ENCODE measurements around the gene PLCB4. TPM values are rescaled to one million over a fixed set of nuclear protein-coding genes. Genes with fewer than 3 reads are reported as not detected.

PLCB4 gene
- total and polyA plus RNA-seq, 2 experiments from 2014 or later = 6.5 to 16.1 TPM

GRCh38 chr20:9163251-9163650 is 94.4 kb downstream of the PLCB4 start:
- Histone ChIP-seq H3K4me3 (no peak overlapping the region), H4K20me1 (replicated peaks; ENCODE audit: insufficient read depth) (no peaks in the 10 kb centered on the region), H3F3A (replicated peaks; ENCODE audit: low read depth) (no peaks in the 10 kb centered on the region), H3K27ac (ENCODE audit: low read depth) (no peak overlapping the region; the same call in 1 of the 2 replicates), H3K4me1 (ENCODE audit: insufficient read depth) (peaks cover 13% of the 10 kb centered on the region; the same call in 1 of the 2 replicates), H3K27me3 (ENCODE audit: insufficient read depth) (no peaks in the 10 kb centered on the region), H2AFZ (no peak overlapping the region), H3K79me2 (replicated peaks; ENCODE audit: insufficient read depth) (no peaks in the 10 kb centered on the region; the same call in 1 of the 2 replicates), H3K36me3 (ENCODE audit: insufficient read depth) (no peaks in the 10 kb centered on the region), H3K4me2 (no peak overlapping the region), H3K9me2 (ENCODE audit: insufficient read depth) (no peaks in the 10 kb centered on the region)
- ATAC-seq = no peak
- Mint-ChIP-seq H3K27ac (peak overlapping the region; percentile 89), H3K36me3 (ENCODE audit: low read depth) (no peaks in the 10 kb centered on the region), H3K27me3 (ENCODE audit: insufficient read depth, low read depth, poor library complexity) (peaks cover 3% of the 10 kb centered on the region), H3K4me3 (no peak overlapping the region), H3K4me1 (peaks cover 21% of the 10 kb centered on the region), H3K9me3 (no peaks in the 10 kb centered on the region)
- no peak for DNase-seq (ENCODE audit: low spot score)
- TF ChIP-seq, protein P1, sequence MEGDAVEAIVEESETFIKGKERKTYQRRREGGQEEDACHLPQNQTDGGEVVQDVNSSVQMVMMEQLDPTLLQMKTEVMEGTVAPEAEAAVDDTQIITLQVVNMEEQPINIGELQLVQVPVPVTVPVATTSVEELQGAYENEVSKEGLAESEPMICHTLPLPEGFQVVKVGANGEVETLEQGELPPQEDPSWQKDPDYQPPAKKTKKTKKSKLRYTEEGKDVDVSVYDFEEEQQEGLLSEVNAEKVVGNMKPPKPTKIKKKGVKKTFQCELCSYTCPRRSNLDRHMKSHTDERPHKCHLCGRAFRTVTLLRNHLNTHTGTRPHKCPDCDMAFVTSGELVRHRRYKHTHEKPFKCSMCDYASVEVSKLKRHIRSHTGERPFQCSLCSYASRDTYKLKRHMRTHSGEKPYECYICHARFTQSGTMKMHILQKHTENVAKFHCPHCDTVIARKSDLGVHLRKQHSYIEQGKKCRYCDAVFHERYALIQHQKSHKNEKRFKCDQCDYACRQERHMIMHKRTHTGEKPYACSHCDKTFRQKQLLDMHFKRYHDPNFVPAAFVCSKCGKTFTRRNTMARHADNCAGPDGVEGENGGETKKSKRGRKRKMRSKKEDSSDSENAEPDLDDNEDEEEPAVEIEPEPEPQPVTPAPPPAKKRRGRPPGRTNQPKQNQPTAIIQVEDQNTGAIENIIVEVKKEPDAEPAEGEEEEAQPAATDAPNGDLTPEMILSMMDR (conservative IDR thresholded peaks at IDR 0.05; ENCODE audit: low read depth in 2 of 2) = no peak
- no peak for TF ChIP-seq ZNF331 (CRISPR knock-in tag; IDR thresholded peaks at IDR 0.05; ENCODE audit: low read depth)
- TF ChIP-seq POLR2AphosphoS5 (IDR thresholded peaks at IDR 0.05; ENCODE audit: low read depth) = no peak
- TF ChIP-seq JUNB (IDR thresholded peaks at IDR 0.05; ENCODE audit: unreplicated experiment) = no peak
- no peak for TF ChIP-seq EZH2 (IDR thresholded peaks at IDR 0.05; ENCODE audit: low read depth, unreplicated experiment)
- no peak for TF ChIP-seq ZNF114 (CRISPR knock-in tag; IDR thresholded peaks at IDR 0.05)
- TF ChIP-seq STAT1 (IDR thresholded peaks at IDR 0.05; ENCODE audit: unreplicated experiment) = no peak
- TF ChIP-seq, protein P2, sequence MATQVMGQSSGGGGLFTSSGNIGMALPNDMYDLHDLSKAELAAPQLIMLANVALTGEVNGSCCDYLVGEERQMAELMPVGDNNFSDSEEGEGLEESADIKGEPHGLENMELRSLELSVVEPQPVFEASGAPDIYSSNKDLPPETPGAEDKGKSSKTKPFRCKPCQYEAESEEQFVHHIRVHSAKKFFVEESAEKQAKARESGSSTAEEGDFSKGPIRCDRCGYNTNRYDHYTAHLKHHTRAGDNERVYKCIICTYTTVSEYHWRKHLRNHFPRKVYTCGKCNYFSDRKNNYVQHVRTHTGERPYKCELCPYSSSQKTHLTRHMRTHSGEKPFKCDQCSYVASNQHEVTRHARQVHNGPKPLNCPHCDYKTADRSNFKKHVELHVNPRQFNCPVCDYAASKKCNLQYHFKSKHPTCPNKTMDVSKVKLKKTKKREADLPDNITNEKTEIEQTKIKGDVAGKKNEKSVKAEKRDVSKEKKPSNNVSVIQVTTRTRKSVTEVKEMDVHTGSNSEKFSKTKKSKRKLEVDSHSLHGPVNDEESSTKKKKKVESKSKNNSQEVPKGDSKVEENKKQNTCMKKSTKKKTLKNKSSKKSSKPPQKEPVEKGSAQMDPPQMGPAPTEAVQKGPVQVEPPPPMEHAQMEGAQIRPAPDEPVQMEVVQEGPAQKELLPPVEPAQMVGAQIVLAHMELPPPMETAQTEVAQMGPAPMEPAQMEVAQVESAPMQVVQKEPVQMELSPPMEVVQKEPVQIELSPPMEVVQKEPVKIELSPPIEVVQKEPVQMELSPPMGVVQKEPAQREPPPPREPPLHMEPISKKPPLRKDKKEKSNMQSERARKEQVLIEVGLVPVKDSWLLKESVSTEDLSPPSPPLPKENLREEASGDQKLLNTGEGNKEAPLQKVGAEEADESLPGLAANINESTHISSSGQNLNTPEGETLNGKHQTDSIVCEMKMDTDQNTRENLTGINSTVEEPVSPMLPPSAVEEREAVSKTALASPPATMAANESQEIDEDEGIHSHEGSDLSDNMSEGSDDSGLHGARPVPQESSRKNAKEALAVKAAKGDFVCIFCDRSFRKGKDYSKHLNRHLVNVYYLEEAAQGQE (IDR thresholded peaks at IDR 0.05; ENCODE audit: unreplicated experiment) = no peak
- TF ChIP-seq NANOG (IDR thresholded peaks at IDR 0.05; ENCODE audit: borderline replicate concordance) = no peak
- no peak for TF ChIP-seq EZH2phosphoT487 (IDR thresholded peaks at IDR 0.05; ENCODE audit: unreplicated experiment)
- TF ChIP-seq, protein P3, sequence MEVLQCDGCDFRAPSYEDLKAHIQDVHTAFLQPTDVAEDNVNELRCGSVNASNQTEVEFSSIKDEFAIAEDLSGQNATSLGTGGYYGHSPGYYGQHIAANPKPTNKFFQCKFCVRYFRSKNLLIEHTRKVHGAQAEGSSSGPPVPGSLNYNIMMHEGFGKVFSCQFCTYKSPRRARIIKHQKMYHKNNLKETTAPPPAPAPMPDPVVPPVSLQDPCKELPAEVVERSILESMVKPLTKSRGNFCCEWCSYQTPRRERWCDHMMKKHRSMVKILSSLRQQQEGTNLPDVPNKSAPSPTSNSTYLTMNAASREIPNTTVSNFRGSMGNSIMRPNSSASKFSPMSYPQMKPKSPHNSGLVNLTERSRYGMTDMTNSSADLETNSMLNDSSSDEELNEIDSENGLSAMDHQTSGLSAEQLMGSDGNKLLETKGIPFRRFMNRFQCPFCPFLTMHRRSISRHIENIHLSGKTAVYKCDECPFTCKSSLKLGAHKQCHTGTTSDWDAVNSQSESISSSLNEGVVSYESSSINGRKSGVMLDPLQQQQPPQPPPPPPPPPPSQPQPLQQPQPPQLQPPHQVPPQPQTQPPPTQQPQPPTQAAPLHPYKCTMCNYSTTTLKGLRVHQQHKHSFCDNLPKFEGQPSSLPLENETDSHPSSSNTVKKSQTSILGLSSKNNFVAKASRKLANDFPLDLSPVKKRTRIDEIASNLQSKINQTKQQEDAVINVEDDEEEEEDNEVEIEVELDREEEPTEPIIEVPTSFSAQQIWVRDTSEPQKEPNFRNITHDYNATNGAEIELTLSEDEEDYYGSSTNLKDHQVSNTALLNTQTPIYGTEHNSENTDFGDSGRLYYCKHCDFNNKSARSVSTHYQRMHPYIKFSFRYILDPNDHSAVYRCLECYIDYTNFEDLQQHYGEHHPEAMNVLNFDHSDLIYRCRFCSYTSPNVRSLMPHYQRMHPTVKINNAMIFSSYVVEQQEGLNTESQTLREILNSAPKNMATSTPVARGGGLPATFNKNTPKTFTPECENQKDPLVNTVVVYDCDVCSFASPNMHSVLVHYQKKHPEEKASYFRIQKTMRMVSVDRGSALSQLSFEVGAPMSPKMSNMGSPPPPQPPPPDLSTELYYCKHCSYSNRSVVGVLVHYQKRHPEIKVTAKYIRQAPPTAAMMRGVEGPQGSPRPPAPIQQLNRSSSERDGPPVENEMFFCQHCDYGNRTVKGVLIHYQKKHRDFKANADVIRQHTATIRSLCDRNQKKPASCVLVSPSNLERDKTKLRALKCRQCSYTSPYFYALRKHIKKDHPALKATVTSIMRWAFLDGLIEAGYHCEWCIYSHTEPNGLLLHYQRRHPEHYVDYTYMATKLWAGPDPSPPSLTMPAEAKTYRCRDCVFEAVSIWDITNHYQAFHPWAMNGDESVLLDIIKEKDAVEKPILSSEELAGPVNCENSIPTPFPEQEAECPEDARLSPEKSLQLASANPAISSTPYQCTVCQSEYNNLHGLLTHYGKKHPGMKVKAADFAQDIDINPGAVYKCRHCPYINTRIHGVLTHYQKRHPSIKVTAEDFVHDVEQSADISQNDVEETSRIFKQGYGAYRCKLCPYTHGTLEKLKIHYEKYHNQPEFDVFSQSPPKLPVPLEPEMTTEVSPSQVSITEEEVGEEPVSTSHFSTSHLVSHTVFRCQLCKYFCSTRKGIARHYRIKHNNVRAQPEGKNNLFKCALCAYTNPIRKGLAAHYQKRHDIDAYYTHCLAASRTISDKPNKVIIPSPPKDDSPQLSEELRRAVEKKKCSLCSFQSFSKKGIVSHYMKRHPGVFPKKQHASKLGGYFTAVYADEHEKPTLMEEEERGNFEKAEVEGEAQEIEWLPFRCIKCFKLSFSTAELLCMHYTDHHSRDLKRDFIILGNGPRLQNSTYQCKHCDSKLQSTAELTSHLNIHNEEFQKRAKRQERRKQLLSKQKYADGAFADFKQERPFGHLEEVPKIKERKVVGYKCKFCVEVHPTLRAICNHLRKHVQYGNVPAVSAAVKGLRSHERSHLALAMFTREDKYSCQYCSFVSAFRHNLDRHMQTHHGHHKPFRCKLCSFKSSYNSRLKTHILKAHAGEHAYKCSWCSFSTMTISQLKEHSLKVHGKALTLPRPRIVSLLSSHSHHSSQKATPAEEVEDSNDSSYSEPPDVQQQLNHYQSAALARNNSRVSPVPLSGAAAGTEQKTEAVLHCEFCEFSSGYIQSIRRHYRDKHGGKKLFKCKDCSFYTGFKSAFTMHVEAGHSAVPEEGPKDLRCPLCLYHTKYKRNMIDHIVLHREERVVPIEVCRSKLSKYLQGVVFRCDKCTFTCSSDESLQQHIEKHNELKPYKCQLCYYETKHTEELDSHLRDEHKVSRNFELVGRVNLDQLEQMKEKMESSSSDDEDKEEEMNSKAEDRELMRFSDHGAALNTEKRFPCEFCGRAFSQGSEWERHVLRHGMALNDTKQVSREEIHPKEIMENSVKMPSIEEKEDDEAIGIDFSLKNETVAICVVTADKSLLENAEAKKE (CRISPR knock-in tag; IDR thresholded peaks at IDR 0.05) = no peak
- no peak for TF ChIP-seq CREB1 (CRISPR knock-in tag; IDR thresholded peaks at IDR 0.05; ENCODE audit: low read depth)
- TF ChIP-seq ETS1 (IDR thresholded peaks at IDR 0.05) = no peak

Measured in GM23338 (cell line).